HG02623 (cell line): ENCODE measurements around the gene ZNF559.

Source experiments
- ATAC-seq: cut with Tn5 transposase; IDR thresholded peaks from one replicate; pipeline ENCODE4 v1.9.1; 2021; ENCODE audit warnings: moderate library complexity; ENCODE audit not compliant: unreplicated experiment

ZNF559 gene

GRCh38 chr19:9353011-9353410 lies 29.0 kb downstream of the ZNF559 start:
- ATAC-seq: no peak

GRCh38 chr19:9354651-9355050 lies 30.7 kb downstream of the ZNF559 start:
- ATAC-seq: no peak

GRCh38 chr19:9362905-9363304 lies 38.9 kb downstream of the ZNF559 start, which contains the start of gene ZNF177:
Gene ZNF177, plus strand, starts transcription at chr19:9363013. Its CDS starts 15,299 bp downstream, at chr19:9378312.
- ATAC-seq: no peak

- no peak for ATAC-seq
These were observed 47.0 kb downstream of the ZNF559 start for GRCh38 chr19:9370738-9371619.

GRCh38 chr19:9381361-9381785 lies 57.4 kb downstream of the ZNF559 start:
- no peak for ATAC-seq
